H1 (cell line): Measurements from ENCODE around the gene MGMT. TPM values are rescaled to one million over a fixed set of nuclear protein-coding genes. Genes with fewer than 3 reads are reported as not detected.
A peak's percentile ranks its signal among the peaks of the same experiment; 100 is the strongest.

ENCODE experiments used
- CTCF ChIA-PET: fragments of 300-600 bp; sonication (Branson Sonifier 250); formaldehyde crosslinking; loops from one replicate; lab custom pipeline; 2021; ENCODE audit not compliant: partially characterized antibody; lab: Charles Lee
- POLR2A ChIA-PET: fragments of 300-600 bp; sonication (Branson Sonifier 250); formaldehyde crosslinking; loops from one replicate; lab custom pipeline; 2021; ENCODE audit warnings: inconsistent platforms; ENCODE audit not compliant: partially characterized antibody; lab: Charles Lee
- DNase-seq, 2 experiments: peaks; one replicate each; pipeline versions ENCODE4 v3.0.0 to v3.0.0-alpha.2; 2010 to 2022; ENCODE audit warnings: low spot score in 2 of 2, low read depth in 1 of 2, mixed read lengths in 1 of 2
- FAIRE-seq: peaks from 2 replicates; lab custom pipeline; 2011; peaks lifted over from hg19 to GRCh38; lab: Jason Lieb, UNC
- H2AFZ ChIP-seq: 2 replicates; pipeline ENCODE4 v1.8.1; 2012; ENCODE audit warnings: low read length, inconsistent platforms
- H2AK5ac ChIP-seq: 2 replicates; pipeline ENCODE4 v1.6.1; 2013; ENCODE audit warnings: low read depth, low read length
- H2BK120ac ChIP-seq: replicated peaks from 2 replicates; pipeline ENCODE3; 2013; ENCODE audit warnings: low read depth, low read length, inconsistent platforms
- H2BK12ac ChIP-seq: 2 replicates; pipeline ENCODE4 v1.6.1; 2013; ENCODE audit warnings: low read depth, low read length
- H2BK15ac ChIP-seq: 2 replicates; pipeline ENCODE4 v1.6.1; 2013; ENCODE audit warnings: low read length
- H2BK20ac ChIP-seq: 2 replicates; pipeline ENCODE4 v1.6.1; 2013; ENCODE audit warnings: low read length
- H2BK5ac ChIP-seq: 2 replicates; pipeline ENCODE4 v1.6.1; 2013; ENCODE audit warnings: low read depth, low read length
- H3K14ac ChIP-seq: 2 replicates; pipeline ENCODE4 v1.6.1; 2013; ENCODE audit warnings: inconsistent platforms; ENCODE audit not compliant: insufficient read length
- H3K18ac ChIP-seq: 2 replicates; pipeline ENCODE4 v1.6.1; 2013; ENCODE audit warnings: low read length; ENCODE audit errors: extremely low read depth
- H3K23ac ChIP-seq: 2 replicates; pipeline ENCODE4 v1.6.1; 2013; ENCODE audit warnings: inconsistent platforms; ENCODE audit not compliant: insufficient read length
- H3K23me2 ChIP-seq: 2 replicates; pipeline ENCODE4 v1.6.1; 2013; ENCODE audit warnings: low read depth, low read length
- H3K27ac ChIP-seq: 2 replicates; pipeline ENCODE4 v1.6.1; 2011; ENCODE audit warnings: low read depth, low read length, inconsistent platforms
- H3K27me3 ChIP-seq, 4 experiments: replicated peaks in 1 of 4; 1 replicate in 1 of 4; 2 replicates in 3 of 4; pipeline versions ENCODE4 v1.6.1 to v1.8.1; 2011 to 2013; ENCODE audit warnings: low read length in 3 of 4, mild to moderate bottlenecking in 3 of 4, inconsistent platforms in 2 of 4, mixed read lengths in 2 of 4, moderate library complexity in 1 of 4; ENCODE audit not compliant: control insufficient read depth in 3 of 4, insufficient read depth in 3 of 4; ENCODE audit errors: extremely low read depth in 1 of 4
- H3K36me3 ChIP-seq, 4 experiments: 2 replicates each; pipeline versions ENCODE4 v1.6.1 to v1.8.1; 2011 to 2013; ENCODE audit warnings: mild to moderate bottlenecking in 4 of 4, low read length in 3 of 4, moderate library complexity in 2 of 4, control low read depth in 1 of 4, inconsistent platforms in 1 of 4; ENCODE audit not compliant: insufficient read depth in 4 of 4, control insufficient read depth in 2 of 4
- H3K4ac ChIP-seq: replicated peaks from 2 replicates; pipeline ENCODE3; 2013; ENCODE audit warnings: low read length, low read depth, mixed read lengths, inconsistent platforms; ENCODE audit not compliant: insufficient read length
- H3K4me1 ChIP-seq, 4 experiments: replicated peaks in 1 of 4; 1 replicate in 1 of 4; 2 replicates in 3 of 4; pipeline versions ENCODE4 v1.6.1 to v1.8.1; 2011 to 2013; ENCODE audit warnings: low read length in 3 of 4, inconsistent platforms in 2 of 4, mixed read lengths in 1 of 4; ENCODE audit not compliant: insufficient read depth in 4 of 4, control insufficient read depth in 3 of 4
- H3K4me2 ChIP-seq, 2 experiments: 2 replicates each; pipeline versions ENCODE4 v1.6.1 to v1.8.1; 2011 to 2013; ENCODE audit warnings: low read depth in 2 of 2, low read length in 2 of 2, control low read depth in 1 of 2, inconsistent platforms in 1 of 2, mild to moderate bottlenecking in 1 of 2; ENCODE audit not compliant: insufficient read depth in 1 of 2
- H3K4me3 ChIP-seq, 4 experiments: fragments of 200-600, 300-600 bp in 1 of 4; sonication (generic), shearing (Covaris generic), sonication (Bioruptor Twin) in 1 of 4; 2 replicates each; pipeline versions ENCODE4 v1.5.1 to v1.8.1; 2011 to 2016; ENCODE audit warnings: low read length in 4 of 4, low read depth in 3 of 4, control low read depth in 2 of 4, inconsistent platforms in 2 of 4, mild to moderate bottlenecking in 2 of 4, mixed read lengths in 1 of 4, moderate library complexity in 1 of 4; ENCODE audit not compliant: insufficient read depth in 2 of 4; ENCODE audit errors: extremely low read depth in 1 of 4
- H3K56ac ChIP-seq: replicated peaks from 2 replicates; pipeline ENCODE3; 2013; ENCODE audit warnings: low read depth, mild to moderate bottlenecking, mixed read lengths, low read length, inconsistent platforms; ENCODE audit not compliant: insufficient read length
- H3K79me1 ChIP-seq: 2 replicates; pipeline ENCODE4 v1.6.1; 2013; ENCODE audit warnings: low read depth, low read length, control low read depth
- H3K79me2 ChIP-seq, 2 experiments: 2 replicates each; pipeline versions ENCODE4 v1.6.1 to v1.8.1; 2012 to 2013; ENCODE audit warnings: low read length in 2 of 2, mild to moderate bottlenecking in 2 of 2, inconsistent platforms in 1 of 2; ENCODE audit not compliant: insufficient read depth in 2 of 2, control insufficient read depth in 1 of 2
- H3K9ac ChIP-seq, 4 experiments: replicated peaks in 1 of 4; 1 replicate in 1 of 4; 2 replicates in 3 of 4; pipeline versions ENCODE4 v1.6.1 to v1.8.1; 2011 to 2013; ENCODE audit warnings: low read depth in 3 of 4, low read length in 3 of 4, control low read depth in 2 of 4, mild to moderate bottlenecking in 2 of 4, moderate library complexity in 2 of 4, inconsistent platforms in 1 of 4; ENCODE audit errors: extremely low read depth in 1 of 4
- H3K9me3 ChIP-seq, 2 experiments: 2 replicates each; pipeline versions ENCODE4 v1.6.1 to v1.8.1; 2012 to 2013; ENCODE audit warnings: mild to moderate bottlenecking in 2 of 2, moderate library complexity in 2 of 2, control low read depth in 1 of 2, inconsistent platforms in 1 of 2, low read depth in 1 of 2, low read length in 1 of 2, mixed read lengths in 1 of 2; ENCODE audit not compliant: insufficient read depth in 2 of 2
- H4K20me1 ChIP-seq, 2 experiments: replicated peaks in 1 of 2; 2 replicates each; pipeline versions ENCODE3 to v1.8.1; 2011 to 2013; ENCODE audit warnings: inconsistent platforms in 2 of 2, low read length in 2 of 2, mild to moderate bottlenecking in 1 of 2; ENCODE audit not compliant: insufficient read depth in 2 of 2, control insufficient read depth in 1 of 2
- H4K5ac ChIP-seq: 2 replicates; pipeline ENCODE4 v1.6.1; 2013; ENCODE audit warnings: low read length, low read depth, mixed read lengths, inconsistent platforms; ENCODE audit not compliant: insufficient read length
- H4K8ac ChIP-seq: 2 replicates; pipeline ENCODE4 v1.8.0; 2013; ENCODE audit warnings: mild to moderate bottlenecking, moderate library complexity, low read length, inconsistent platforms; ENCODE audit not compliant: insufficient read depth; ENCODE audit errors: extremely low read depth
- H4K91ac ChIP-seq: replicated peaks from 2 replicates; pipeline ENCODE3; 2013; ENCODE audit warnings: low read length, mixed read lengths, inconsistent platforms; ENCODE audit not compliant: insufficient read length
- ATF2 ChIP-seq: IDR thresholded peaks from 2 replicates; pipeline ENCODE4 v1.6.1; 2012; ENCODE audit warnings: low read length, inconsistent platforms
- CBX5 ChIP-seq: fragments of 300-800, 300-1000 bp; sonication (generic); IDR thresholded peaks from 2 replicates; pipeline ENCODE4 v1.7.1; 2016; ENCODE audit warnings: antibody characterized with exemption, low read length, low read depth
- CREB1 ChIP-seq: IDR thresholded peaks from 2 replicates; pipeline ENCODE4 v1.6.1; 2012; ENCODE audit warnings: inconsistent platforms
- E2F6 ChIP-seq: IDR thresholded peaks from 2 replicates; pipeline ENCODE4 v1.6.1; 2012; ENCODE audit warnings: inconsistent platforms
- EGR1 ChIP-seq: IDR thresholded peaks from 2 replicates; pipeline ENCODE4 v1.6.1; 2011; ENCODE audit warnings: low read depth, low read length, borderline replicate concordance
- EP300 ChIP-seq, 2 experiments: IDR thresholded peaks; 1 replicate in 1 of 2; 2 replicates in 1 of 2; pipeline ENCODE4 v1.6.1; 2011 to 2012; ENCODE audit warnings: low read depth in 2 of 2, low read length in 2 of 2, mild to moderate bottlenecking in 2 of 2, borderline replicate concordance in 1 of 2, inconsistent platforms in 1 of 2, moderate library complexity in 1 of 2
- KDM1A ChIP-seq: fragments of 200-600, 300-600 bp; sonication (generic); IDR thresholded peaks from 2 replicates; pipeline ENCODE4 v1.7.1; 2016; ENCODE audit warnings: mild to moderate bottlenecking, low read length, borderline replicate concordance
- KDM5A ChIP-seq: fragments of 200-600 bp; IDR thresholded peaks from 2 replicates; pipeline ENCODE4 v1.7.1; 2012; ENCODE audit warnings: mild to moderate bottlenecking, low read length, inconsistent platforms, mixed read lengths
- MAX ChIP-seq: IDR thresholded peaks from 2 replicates; pipeline ENCODE4 v1.6.1; 2012; ENCODE audit warnings: inconsistent platforms
- RBBP5 ChIP-seq: IDR thresholded peaks from 2 replicates; pipeline ENCODE4 v1.7.1; 2012; ENCODE audit warnings: low read depth, mild to moderate bottlenecking, inconsistent platforms, low read length, moderate library complexity, borderline replicate concordance
- TCF12 ChIP-seq: IDR thresholded peaks from 2 replicates; pipeline ENCODE4 v1.6.1; 2011; ENCODE audit warnings: low read depth, mild to moderate bottlenecking, low read length
- WGBS, 2 experiments: shearing (Covaris generic) in 1 of 2; methylation state at CpG; one replicate each; pipeline versions ENCODE4 v1.1.6 to v1.1.7; 2013 to 2015; ENCODE audit warnings: low lambda C conversion rate in 2 of 2, mixed read lengths in 2 of 2, inconsistent platforms in 1 of 2, low coverage in 1 of 2, missing lambda C conversion rate in 1 of 2; ENCODE audit not compliant: insufficient replicate concordance in 2 of 2, insufficient coverage in 1 of 2, insufficient read length in 1 of 2; ENCODE audit errors: extremely low coverage in 1 of 2, missing lambda C conversion rate in 1 of 2; 5-methylcytosine and 5-hydroxymethylcytosine counted together
- polyA plus RNA-seq, 7 experiments: library from polyadenylated mRNA; depleted of rRNA in 3 of 7; stranded (reverse) in 5 of 7; unstranded in 2 of 7; fragments of >200 nt in 5 of 7; fragments of 200-250 nt in 2 of 7; gene quantifications; 1 replicate in 5 of 7; 2 replicates in 1 of 7; 4 replicates in 1 of 7; pipeline versions ENCODE4 v1.2.1 to v1.2.3, GENCODE V29; 2011 to 2013; ENCODE audit warnings: missing spikeins in 2 of 7, mixed read lengths in 2 of 7
- total RNA-seq: library from RNA; stranded (reverse); fragmentation: NEBNext Ultra II Directional; extraction: Animal tissue kit (Norgen Biotek cat#: 25700); gene quantifications from 2 replicates; pipeline ENCODE4 v1.2.1, GENCODE V29; 2021

MGMT gene
- total and polyA plus RNA-seq, 2 of the 8 experiments (the other 6 are each of a cell fraction or from before 2014, with no cell fraction given): 9.9 to 10.7 TPM

- no peaks in the 10 kb centered on the region for H3K9me3 ChIP-seq
- TF ChIP-seq ATF2 (no peak), CBX5 (no peak), TCF12 (peak; percentile 87; the same call in 1 of the 2 replicates), E2F6 (no peak), KDM1A (no peak), KDM5A (no peak), RBBP5 (no peak), CREB1 (no peak), MAX (peak; percentile 54), EP300 (IDR thresholded peaks at IDR 0.05; ENCODE audit: borderline replicate concordance in 1 of 2, low read depth in 2 of 2, low read length in 2 of 2) (peak in 1 of 2 experiments; percentile 6; a peak in 1 of 3 replicates), EGR1 (no peak)
- no peak overlapping the region for H3K27ac ChIP-seq
- H2BK15ac ChIP-seq: no peak overlapping the region
- DNase-seq (peak in 1 of 2 experiments; percentile 53), FAIRE-seq (peak; percentile 36)
- ChIA-PET CTCF (interaction anchor here (0.6 to 1.9 kb wide), 3 partner anchors 9 to 59 kb away, joined by 3 to 8 read pairs (median 6); no protein-coding TSS in a partner anchor), POLR2A (interaction anchor here (1.0 kb wide), 1 partner anchor 23 kb away, joined by 3 read pairs; no protein-coding TSS in a partner anchor)
- no peak overlapping the region for H3K4me3 ChIP-seq
- no peaks in the 10 kb centered on the region for H3K79me2 ChIP-seq
- H2BK5ac ChIP-seq: no peak overlapping the region
- no peak overlapping the region for H2BK12ac ChIP-seq
- no peak overlapping the region for H2BK120ac ChIP-seq
- H4K5ac ChIP-seq: no peak overlapping the region
- H4K91ac ChIP-seq: no peak overlapping the region
- H2BK20ac ChIP-seq: no peak overlapping the region
- no peak overlapping the region for H3K23ac ChIP-seq
- H3K27me3 ChIP-seq: no peaks in the 10 kb centered on the region
- H3K14ac ChIP-seq: no peak overlapping the region
- 49% methylated on average over 6 of the region's 6 CpGs; no CpG with 5 or more reads in 1 of the 2 experiments for WGBS, 2 experiments
- H2AK5ac ChIP-seq: no peak overlapping the region
- no peak overlapping the region for H4K8ac ChIP-seq
- no peaks in the 10 kb centered on the region for H4K20me1 ChIP-seq
- H3K4me2 ChIP-seq: peak overlapping the region in 1 of 2 experiments; percentile 36; a peak in 1 of 4 replicates
- no peaks in the 10 kb centered on the region for H3K79me1 ChIP-seq
- peaks cover 0 to 10% (median under 1%) of the 10 kb centered on the region in 4 experiments; a peak in 4 of 7 replicates for H3K4me1 ChIP-seq
- no peak overlapping the region for H2AFZ ChIP-seq
- H3K56ac ChIP-seq: no peak overlapping the region
- no peak overlapping the region for H3K4ac ChIP-seq
- H3K9ac ChIP-seq: no peak overlapping the region
- no peaks in the 10 kb centered on the region for H3K23me2 ChIP-seq
- H3K18ac ChIP-seq: no peak overlapping the region
- no peaks in the 10 kb centered on the region; a peak in 1 of 8 replicates for H3K36me3 ChIP-seq
Measured at GRCh38 chr10:129711291-129711690, 244.2 kb downstream of the MGMT start.
